Measurements from ENCODE around the gene SPOCK1.

GRCh38 chr5:137333928-137334327 is 165.2 kb downstream of the SPOCK1 start:
- TF ChIP-seq CTCF (IDR thresholded peaks at IDR 0.05) = no peak
- TF ChIP-seq POLR2A (IDR thresholded peaks at IDR 0.05) = no peak
- TF ChIP-seq EP300 (IDR thresholded peaks at IDR 0.05; ENCODE audit: low read depth) = no peak
- TF ChIP-seq POLR2AphosphoS5 (IDR thresholded peaks at IDR 0.05) = no peak

All from transverse colon (tissue), 4 donors.